Testis (tissue), 2 donors: Measurements from ENCODE around the gene OR1S2.

ENCODE experiments used
- CTCF ChIP-seq, 3 experiments: fragments of 450-650 bp in 2 of 3; fragments of 200-600 bp in 1 of 3; sonication (generic) in 1 of 3; IDR thresholded peaks; one replicate each; pipeline ENCODE4 v1.5.1; 2016 to 2019; ENCODE audit warnings: antibody characterized with exemption in 3 of 3, mild to moderate bottlenecking in 2 of 3, moderate library complexity in 1 of 3
- POLR2A ChIP-seq: fragments of 450-650 bp; IDR thresholded peaks from one replicate; pipeline ENCODE4 v1.6.1; 2017; ENCODE audit warnings: antibody characterized with exemption, mild to moderate bottlenecking, moderate library complexity

GRCh38 chr11:58186938-58187337 lies 17.0 kb downstream of the OR1S2 start:
- no peak for TF ChIP-seq CTCF (IDR thresholded peaks at IDR 0.05)
- no peak for TF ChIP-seq POLR2A
